Prostate gland (tissue), 2 donors: ENCODE results near the gene TTC33.

Experiments used
- CTCF ChIP-seq, 4 experiments: fragments of 200-600 bp in 2 of 4; fragments of 450-650 bp in 2 of 4; sonication (generic) in 2 of 4; IDR thresholded peaks; 1 replicate in 3 of 4; 2 replicates in 1 of 4; pipeline ENCODE4 v1.5.1; 2016 to 2019; ENCODE audit warnings: antibody characterized with exemption in 4 of 4, mild to moderate bottlenecking in 2 of 4, moderate library complexity in 2 of 4
- POLR2A ChIP-seq: fragments of 450-650 bp; IDR thresholded peaks from one replicate; pipeline ENCODE4 v1.6.1; 2016; ENCODE audit warnings: antibody characterized with exemption, mild to moderate bottlenecking

- TF ChIP-seq CTCF (IDR thresholded peaks at IDR 0.05) = peak in 1 of 4 experiments; percentile 2
- no peak for TF ChIP-seq POLR2A
Measured at GRCh38 chr5:40798801-40799210, 43.0 kb upstream of the TTC33 start.
